KMS-11 (cell line): ENCODE results near the gene GSC.
"Not testable (repeated sequence)": the region's sequence is repeated elsewhere in the genome, so short reads cannot be mapped to it uniquely, and the experiment has no call there.

Experiments
- H2AFZ ChIP-seq: fragments of 200-600 bp; sonication (generic); 2 replicates; pipeline ENCODE4 v1.6.1; 2016; ENCODE audit warnings: antibody characterized with exemption, mixed run types, low read depth
- H3K27ac ChIP-seq: fragments of 200-600 bp; sonication (generic); 2 replicates; pipeline ENCODE4 v1.6.1; 2016; ENCODE audit warnings: mild to moderate bottlenecking, mixed run types
- H3K27me3 ChIP-seq: fragments of 200-600 bp; sonication (generic); 2 replicates; pipeline ENCODE4 v1.6.1; 2017; ENCODE audit warnings: mild to moderate bottlenecking, low read depth, mixed run types, moderate library complexity; ENCODE audit not compliant: insufficient read depth
- H3K36me3 ChIP-seq: fragments of 200-600 bp; sonication (generic); 2 replicates; pipeline ENCODE4 v1.6.1; 2017; ENCODE audit warnings: mild to moderate bottlenecking, mixed run types; ENCODE audit not compliant: insufficient read depth
- H3K4me1 ChIP-seq: fragments of 200-600 bp; sonication (generic); 2 replicates; pipeline ENCODE4 v1.6.1; 2016; ENCODE audit warnings: mild to moderate bottlenecking, low read depth, mixed run types; ENCODE audit not compliant: poor library complexity, severe bottlenecking
- H3K4me2 ChIP-seq: fragments of 200-600 bp; sonication (generic); 2 replicates; pipeline ENCODE4 v1.7.0; 2016; ENCODE audit warnings: mild to moderate bottlenecking, mixed run types
- H3K4me3 ChIP-seq: fragments of 200-600 bp; sonication (generic); IDR thresholded peaks from 2 replicates; pipeline ENCODE4 v1.6.1; 2017; ENCODE audit warnings: low read depth, low read length, mixed read lengths; ENCODE audit not compliant: insufficient read depth
- H3K79me2 ChIP-seq: fragments of 200-600 bp; sonication (generic); 2 replicates; pipeline ENCODE4 v1.6.1; 2016; ENCODE audit warnings: low read depth, mixed run types; ENCODE audit not compliant: insufficient read depth
- H3K9ac ChIP-seq: fragments of 200-600 bp; sonication (generic); 2 replicates; pipeline ENCODE4 v1.6.1; 2016; ENCODE audit warnings: mild to moderate bottlenecking, mixed run types
- H4K20me1 ChIP-seq: fragments of 200-600 bp; sonication (generic); 2 replicates; pipeline ENCODE4 v1.6.1; 2016; ENCODE audit warnings: mild to moderate bottlenecking, mixed run types; ENCODE audit not compliant: insufficient read depth
- TF ChIP-seq, protein P1 (sequence below): fragments of 200-600 bp; sonication (generic); conservative IDR thresholded peaks from 2 replicates; pipeline ENCODE4 v1.6.1; 2017; ENCODE audit warnings: low read depth, mild to moderate bottlenecking, antibody characterized with exemption, low read length, moderate library complexity, mixed read lengths

GSC gene

GRCh38 chr14:94801225-94801624 lies 31.3 kb upstream of the GSC start:
- H3K4me1 ChIP-seq, result no peaks in the 10 kb centered on the region
- no peak overlapping the region for H3K4me2 ChIP-seq
- H3K27me3 ChIP-seq, result no peaks in the 10 kb centered on the region
- H3K4me3 ChIP-seq, result no peak overlapping the region
- no peaks in the 10 kb centered on the region for H3K36me3 ChIP-seq
- H3K27ac ChIP-seq, result no peak overlapping the region
- H4K20me1 ChIP-seq, result no peaks in the 10 kb centered on the region
- TF ChIP-seq, protein P1, sequence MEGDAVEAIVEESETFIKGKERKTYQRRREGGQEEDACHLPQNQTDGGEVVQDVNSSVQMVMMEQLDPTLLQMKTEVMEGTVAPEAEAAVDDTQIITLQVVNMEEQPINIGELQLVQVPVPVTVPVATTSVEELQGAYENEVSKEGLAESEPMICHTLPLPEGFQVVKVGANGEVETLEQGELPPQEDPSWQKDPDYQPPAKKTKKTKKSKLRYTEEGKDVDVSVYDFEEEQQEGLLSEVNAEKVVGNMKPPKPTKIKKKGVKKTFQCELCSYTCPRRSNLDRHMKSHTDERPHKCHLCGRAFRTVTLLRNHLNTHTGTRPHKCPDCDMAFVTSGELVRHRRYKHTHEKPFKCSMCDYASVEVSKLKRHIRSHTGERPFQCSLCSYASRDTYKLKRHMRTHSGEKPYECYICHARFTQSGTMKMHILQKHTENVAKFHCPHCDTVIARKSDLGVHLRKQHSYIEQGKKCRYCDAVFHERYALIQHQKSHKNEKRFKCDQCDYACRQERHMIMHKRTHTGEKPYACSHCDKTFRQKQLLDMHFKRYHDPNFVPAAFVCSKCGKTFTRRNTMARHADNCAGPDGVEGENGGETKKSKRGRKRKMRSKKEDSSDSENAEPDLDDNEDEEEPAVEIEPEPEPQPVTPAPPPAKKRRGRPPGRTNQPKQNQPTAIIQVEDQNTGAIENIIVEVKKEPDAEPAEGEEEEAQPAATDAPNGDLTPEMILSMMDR, result no peak
- no peak overlapping the region for H3K9ac ChIP-seq
- no peaks in the 10 kb centered on the region for H3K79me2 ChIP-seq
- no peak overlapping the region for H2AFZ ChIP-seq

DNA sequence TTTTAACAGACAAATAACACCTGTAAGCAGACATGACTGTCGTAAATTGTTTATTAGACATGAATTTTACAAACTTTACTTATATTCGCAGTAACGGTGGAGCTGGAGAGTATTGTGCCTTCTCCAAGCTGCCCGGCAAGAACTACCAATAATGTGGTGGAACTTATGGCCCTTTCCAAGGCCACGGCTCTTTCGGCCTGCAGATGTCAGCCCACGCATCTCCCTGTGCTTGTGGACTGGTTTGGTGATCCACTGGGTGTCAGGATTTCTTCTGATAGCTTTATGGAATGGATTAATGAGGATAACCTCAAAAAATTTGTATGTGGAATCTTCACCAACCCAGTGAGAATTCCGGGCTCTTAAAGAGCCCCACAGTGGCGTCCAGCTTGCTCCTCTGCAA lies 30.9 kb upstream of the GSC start:
- not testable (repeated sequence) for H3K79me2 ChIP-seq, H3K9ac ChIP-seq, H3K27ac ChIP-seq, H3K36me3 ChIP-seq, H3K4me1 ChIP-seq, H3K27me3 ChIP-seq, H2AFZ ChIP-seq, H3K4me2 ChIP-seq, H4K20me1 ChIP-seq, H3K4me3 ChIP-seq

- no peaks in the 10 kb centered on the region for H4K20me1 ChIP-seq
- no peak overlapping the region for H3K9ac ChIP-seq
- H3K4me3 ChIP-seq, result no peak overlapping the region
- no peak overlapping the region for H3K4me2 ChIP-seq
- no peaks in the 10 kb centered on the region for H3K79me2 ChIP-seq
- no peaks in the 10 kb centered on the region for H3K27me3 ChIP-seq
- H3K27ac ChIP-seq, result no peak overlapping the region
- H3K36me3 ChIP-seq, result no peaks in the 10 kb centered on the region
- H3K4me1 ChIP-seq, result no peaks in the 10 kb centered on the region
- TF ChIP-seq, protein P1, result no peak
- no peak overlapping the region for H2AFZ ChIP-seq
These were observed 28.0 kb upstream of the GSC start for GRCh38 chr14:94797887-94798286.

GRCh38 chr14:94796278-94796677 lies 26.4 kb upstream of the GSC start:
- no peak overlapping the region for H3K9ac ChIP-seq

DNA sequence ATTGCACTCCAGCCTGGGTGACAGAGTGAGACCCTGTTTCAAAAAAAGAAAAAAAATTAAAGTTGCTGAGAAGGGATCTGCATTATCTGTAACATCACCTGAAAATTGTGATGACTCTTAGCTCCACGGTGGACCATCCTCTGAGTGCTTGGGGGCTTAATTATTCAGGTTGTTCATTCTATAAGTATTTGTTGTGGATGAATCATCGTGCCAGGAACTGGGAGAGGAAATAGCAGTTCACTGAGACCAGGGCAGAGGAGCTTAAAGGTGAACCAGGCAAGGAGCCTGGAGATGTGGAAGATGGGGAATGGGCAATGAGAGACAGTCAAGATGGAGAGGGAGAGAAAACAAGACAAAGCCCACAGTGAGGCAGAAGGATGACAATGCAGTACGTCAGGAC lies 25.5 kb upstream of the GSC start:
- H3K4me1 ChIP-seq, result no peaks in the 10 kb centered on the region
- no peak overlapping the region for H3K9ac ChIP-seq
- H4K20me1 ChIP-seq, result no peaks in the 10 kb centered on the region
- no peaks in the 10 kb centered on the region for H3K36me3 ChIP-seq
- H3K27me3 ChIP-seq, result no peaks in the 10 kb centered on the region
- no peak overlapping the region for H3K4me3 ChIP-seq
- no peaks in the 10 kb centered on the region for H3K79me2 ChIP-seq
- no peak overlapping the region for H2AFZ ChIP-seq
- no peak overlapping the region for H3K27ac ChIP-seq
- TF ChIP-seq, protein P1, result no peak
- H3K4me2 ChIP-seq, result no peak overlapping the region

More at GRCh38 chr14:94796278-94796677, 26.4 kb upstream of the GSC start:
- Histone ChIP-seq H3K27ac (no peak overlapping the region), H3K4me3 (no peak overlapping the region), H3K27me3 (no peaks in the 10 kb centered on the region), H3K4me2 (no peak overlapping the region), H3K4me1 (no peaks in the 10 kb centered on the region), H2AFZ (no peak overlapping the region), H3K36me3 (no peaks in the 10 kb centered on the region), H4K20me1 (no peaks in the 10 kb centered on the region), H3K79me2 (no peaks in the 10 kb centered on the region)
- TF ChIP-seq, protein P1, result no peak
